ENCODE measurements around the gene PRKCE. TPM values are rescaled to one million over a fixed set of nuclear protein-coding genes. Genes with fewer than 3 reads are reported as not detected.

The PRKCE gene
- total RNA-seq, 1 experiment from 2014 or later = 14.8 TPM

- no peak overlapping the region for H3K27ac ChIP-seq (ENCODE audit: low read depth, low read length)
Measured at GRCh38 chr2:45901468-45902032, 250.1 kb downstream of the PRKCE start.

GRCh38 chr2:45902380-45902779 lies 250.9 kb downstream of the PRKCE start:
- intact Hi-C loops (cut with micrococcal nuclease) = no loop called here
- Histone ChIP-seq H3K9me2 (ENCODE audit: insufficient read depth) (no peaks in the 10 kb centered on the region), H3K4me2 (ENCODE audit: low read length) (no peak overlapping the region), H3K79me2 (ENCODE audit: insufficient read depth, low read length) (no peaks in the 10 kb centered on the region), H3K4me1 (ENCODE audit: control insufficient read depth in 1 of 2, insufficient read depth in 2 of 2, low read length in 2 of 2) (no peaks in the 10 kb centered on the region), H3K4me3 (replicated peaks in 1 of 2; ENCODE audit: low read depth in 1 of 2, low read length in 2 of 2) (no peak overlapping the region), H3K36me3 (ENCODE audit: control insufficient read depth in 1 of 2, insufficient read depth in 2 of 2, low read length in 2 of 2) (no peaks in the 10 kb centered on the region), H4K20me1 (ENCODE audit: insufficient read depth) (no peaks in the 10 kb centered on the region), H3K9me3 (ENCODE audit: control insufficient read depth in 1 of 2, insufficient read depth in 1 of 2, low read depth in 1 of 2, low read length in 2 of 2) (no peaks in the 10 kb centered on the region), H3K27ac (ENCODE audit: low read depth, low read length) (no peak overlapping the region), H3K9ac (ENCODE audit: low read length) (no peak overlapping the region), H3K27me3 (ENCODE audit: insufficient read depth, low read length) (no peaks in the 10 kb centered on the region), H2AFZ (ENCODE audit: low read depth, low read length, poor library complexity, severe bottlenecking) (no peak overlapping the region)
- no TSS peak for BruUV-seq (replicated peaks)
- CTCF ChIA-PET = interaction anchor here (1.4 kb wide), 1 partner anchor 124 kb away, joined by 6 read pairs; no protein-coding TSS in a partner anchor
- no peak for ATAC-seq
- POLR2A ChIA-PET = no interaction called here
- no peak for DNase-seq (ENCODE audit: low read depth, low spot score)
- RAD21 ChIA-PET (ENCODE audit: low non-redundant PET in 1 of 2, low total read pairs in 2 of 2, uncharacterized antibody in 2 of 2, unreplicated experiment in 2 of 2) = no interaction called here
- TF ChIP-seq YY1 (IDR thresholded peaks at IDR 0.05; ENCODE audit: extremely low read depth, insufficient replicate concordance, low read depth, low read length) (no peak), EZH2 (IDR thresholded peaks at IDR 0.05) (no peak), JUND (IDR thresholded peaks at IDR 0.05) (no peak), POLR2AphosphoS5 (IDR thresholded peaks at IDR 0.05; ENCODE audit: low read depth, low read length) (no peak), ZFX (IDR thresholded peaks at IDR 0.05) (no peak), SIN3A (IDR thresholded peaks at IDR 0.05; ENCODE audit: low read depth) (no peak), SP1 (IDR thresholded peaks at IDR 0.05; ENCODE audit: low read depth) (no peak), POLR2A (IDR thresholded peaks at IDR 0.05; ENCODE audit: borderline replicate concordance, extremely low read depth, insufficient read depth, insufficient read length) (no peak), EZH2phosphoT487 (IDR thresholded peaks at IDR 0.05; ENCODE audit: borderline replicate concordance) (no peak), TCF7L2 (IDR thresholded peaks at IDR 0.05; ENCODE audit: borderline replicate concordance, extremely low read depth, insufficient read depth, insufficient read length) (no peak), CBX3 (IDR thresholded peaks at IDR 0.05; ENCODE audit: low read depth) (no peak), SRF (IDR thresholded peaks at IDR 0.05; ENCODE audit: low read depth) (no peak), ZNF274 (IDR thresholded peaks at IDR 0.05; ENCODE audit: low read depth, low read length) (no peak), MAX (IDR thresholded peaks at IDR 0.05) (no peak), CEBPB (IDR thresholded peaks at IDR 0.05; ENCODE audit: low read depth) (no peak)
- TF ChIP-seq, protein P1, sequence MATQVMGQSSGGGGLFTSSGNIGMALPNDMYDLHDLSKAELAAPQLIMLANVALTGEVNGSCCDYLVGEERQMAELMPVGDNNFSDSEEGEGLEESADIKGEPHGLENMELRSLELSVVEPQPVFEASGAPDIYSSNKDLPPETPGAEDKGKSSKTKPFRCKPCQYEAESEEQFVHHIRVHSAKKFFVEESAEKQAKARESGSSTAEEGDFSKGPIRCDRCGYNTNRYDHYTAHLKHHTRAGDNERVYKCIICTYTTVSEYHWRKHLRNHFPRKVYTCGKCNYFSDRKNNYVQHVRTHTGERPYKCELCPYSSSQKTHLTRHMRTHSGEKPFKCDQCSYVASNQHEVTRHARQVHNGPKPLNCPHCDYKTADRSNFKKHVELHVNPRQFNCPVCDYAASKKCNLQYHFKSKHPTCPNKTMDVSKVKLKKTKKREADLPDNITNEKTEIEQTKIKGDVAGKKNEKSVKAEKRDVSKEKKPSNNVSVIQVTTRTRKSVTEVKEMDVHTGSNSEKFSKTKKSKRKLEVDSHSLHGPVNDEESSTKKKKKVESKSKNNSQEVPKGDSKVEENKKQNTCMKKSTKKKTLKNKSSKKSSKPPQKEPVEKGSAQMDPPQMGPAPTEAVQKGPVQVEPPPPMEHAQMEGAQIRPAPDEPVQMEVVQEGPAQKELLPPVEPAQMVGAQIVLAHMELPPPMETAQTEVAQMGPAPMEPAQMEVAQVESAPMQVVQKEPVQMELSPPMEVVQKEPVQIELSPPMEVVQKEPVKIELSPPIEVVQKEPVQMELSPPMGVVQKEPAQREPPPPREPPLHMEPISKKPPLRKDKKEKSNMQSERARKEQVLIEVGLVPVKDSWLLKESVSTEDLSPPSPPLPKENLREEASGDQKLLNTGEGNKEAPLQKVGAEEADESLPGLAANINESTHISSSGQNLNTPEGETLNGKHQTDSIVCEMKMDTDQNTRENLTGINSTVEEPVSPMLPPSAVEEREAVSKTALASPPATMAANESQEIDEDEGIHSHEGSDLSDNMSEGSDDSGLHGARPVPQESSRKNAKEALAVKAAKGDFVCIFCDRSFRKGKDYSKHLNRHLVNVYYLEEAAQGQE (IDR thresholded peaks at IDR 0.05; ENCODE audit: low read depth) = no peak

More at GRCh38 chr2:45901468-45902032, 250.1 kb downstream of the PRKCE start:
- no TSS peak for BruUV-seq (replicated peaks)
- ATAC-seq (no peak), DNase-seq (ENCODE audit: low read depth, low spot score) (no peak)
- no peak for TF ChIP-seq RAD21 (IDR thresholded peaks at IDR 0.05; ENCODE audit: low read depth)
- TF ChIP-seq JUND (IDR thresholded peaks at IDR 0.05) = no peak
- no peak for TF ChIP-seq YY1 (IDR thresholded peaks at IDR 0.05; ENCODE audit: extremely low read depth, insufficient replicate concordance, low read depth, low read length)
- TF ChIP-seq ELF1 (IDR thresholded peaks at IDR 0.05; ENCODE audit: borderline replicate concordance, low read depth) = no peak
- no peak for TF ChIP-seq ATF3 (IDR thresholded peaks at IDR 0.05)
- TF ChIP-seq SP1 (IDR thresholded peaks at IDR 0.05; ENCODE audit: low read depth) = no peak
- no peak for TF ChIP-seq EZH2phosphoT487 (IDR thresholded peaks at IDR 0.05; ENCODE audit: borderline replicate concordance)
- RAD21 ChIA-PET (ENCODE audit: low non-redundant PET in 1 of 2, low total read pairs in 2 of 2, uncharacterized antibody in 2 of 2, unreplicated experiment in 2 of 2) = no interaction called here
- POLR2A ChIA-PET = no interaction called here
- H3K27me3 ChIP-seq (ENCODE audit: insufficient read depth, low read length) = no peaks in the 10 kb centered on the region
- no peak overlapping the region for H3K4me3 ChIP-seq (replicated peaks in 1 of 2; ENCODE audit: low read depth in 1 of 2, low read length in 2 of 2)
- intact Hi-C loops (cut with micrococcal nuclease) = no loop called here
- CTCF ChIA-PET = interaction anchor here (1.4 kb wide), 1 partner anchor 123 kb away, joined by 6 read pairs; no protein-coding TSS in a partner anchor
- no peaks in the 10 kb centered on the region for H3K9me2 ChIP-seq (ENCODE audit: insufficient read depth)
- no peaks in the 10 kb centered on the region for H3K79me2 ChIP-seq (ENCODE audit: insufficient read depth, low read length)
- H2AFZ ChIP-seq (ENCODE audit: low read depth, low read length, poor library complexity, severe bottlenecking) = no peak overlapping the region
- H3K9me3 ChIP-seq (ENCODE audit: control insufficient read depth in 1 of 2, insufficient read depth in 1 of 2, low read depth in 1 of 2, low read length in 2 of 2) = no peaks in the 10 kb centered on the region
- H3K4me1 ChIP-seq (ENCODE audit: control insufficient read depth in 1 of 2, insufficient read depth in 2 of 2, low read length in 2 of 2) = no peaks in the 10 kb centered on the region
- no peaks in the 10 kb centered on the region for H3K36me3 ChIP-seq (ENCODE audit: control insufficient read depth in 1 of 2, insufficient read depth in 2 of 2, low read length in 2 of 2)
- no peak overlapping the region for H3K9ac ChIP-seq (ENCODE audit: low read length)
- no peaks in the 10 kb centered on the region for H4K20me1 ChIP-seq (ENCODE audit: insufficient read depth)
- no peak overlapping the region for H3K4me2 ChIP-seq (ENCODE audit: low read length)
